Stimulated activated CD8-positive, alpha-beta memory T cell treated with anti-CD3 and anti-CD28 coated beads, Interleukin-4, amount 100 ng/mL, for 24 hours (primary cell): Measurements from ENCODE around the gene KYAT1.
A peak's percentile ranks its signal among the peaks of the same experiment; 100 is the strongest.

Source experiments
- DNase-seq: peaks from one replicate; pipeline ENCODE4 v3.0.0-alpha.2; 2020; ENCODE audit warnings: low read depth

KYAT1 gene

GRCh38 chr9:128908372-128908771 lies 26.6 kb upstream of the KYAT1 start:
- no peak for DNase-seq

- DNase-seq, result no peak
Measured at GRCh38 chr9:128906741-128907140, 25.0 kb upstream of the KYAT1 start.

- no peak for DNase-seq
Measured at GRCh38 chr9:128905964-128906363, 24.2 kb upstream of the KYAT1 start.

- DNase-seq, result no peak
Measured at GRCh38 chr9:128903871-128904620, 22.3 kb upstream of the KYAT1 start.

- DNase-seq, result no peak
Measured at GRCh38 chr9:128903079-128903461, 21.3 kb upstream of the KYAT1 start.

GRCh38 chr9:128902351-128903078 lies 20.8 kb upstream of the KYAT1 start:
- peak; percentile 76 for DNase-seq

- no peak for DNase-seq
Measured at GRCh38 chr9:128901822-128902221, 20.1 kb upstream of the KYAT1 start.

- DNase-seq, result no peak
Measured at GRCh38 chr9:128901379-128901778, 19.6 kb upstream of the KYAT1 start.

- DNase-seq, result no peak
Measured at GRCh38 chr9:128899566-128900322, 18.0 kb upstream of the KYAT1 start.

GRCh38 chr9:128898845-128899565 lies 17.3 kb upstream of the KYAT1 start:
- no peak for DNase-seq

- no peak for DNase-seq
Measured at GRCh38 chr9:128898382-128898781, 16.6 kb upstream of the KYAT1 start.

- DNase-seq, result no peak
Measured at GRCh38 chr9:128895556-128895955, 13.8 kb upstream of the KYAT1 start.

GRCh38 chr9:128894764-128895163 lies 13.0 kb upstream of the KYAT1 start:
- DNase-seq, result no peak

GRCh38 chr9:128893354-128893753 lies 11.6 kb upstream of the KYAT1 start:
- DNase-seq, result no peak

GRCh38 chr9:128892221-128892921 lies 10.6 kb upstream of the KYAT1 start:
- DNase-seq, result no peak

- DNase-seq, result no peak
Measured at GRCh38 chr9:128891321-128892220, 9.8 kb upstream of the KYAT1 start.

- DNase-seq, result no peak
Measured at GRCh38 chr9:128887914-128888350, 6.2 kb upstream of the KYAT1 start.

GRCh38 chr9:128887049-128887448 lies 5.3 kb upstream of the KYAT1 start:
- DNase-seq, result no peak

GRCh38 chr9:128886211-128886891 lies 4.6 kb upstream of the KYAT1 start:
- DNase-seq, result no peak

- no peak for DNase-seq
Measured at GRCh38 chr9:128885798-128886197, 4.0 kb upstream of the KYAT1 start.
